Stomach (tissue), 4 donors: ENCODE results near the gene DHRSX.
"Not testable (repeated sequence)": the region's sequence is repeated elsewhere in the genome, so short reads cannot be mapped to it uniquely, and the experiment has no call there.

Experiments
- POLR2A ChIP-seq, 4 donors: fragments of 450-650 bp; IDR thresholded peaks; one replicate each; pipeline ENCODE4 v1.6.1; 2016; ENCODE audit warnings: antibody characterized with exemption in 4 of 4, control low read depth in 2 of 4, mild to moderate bottlenecking in 1 of 4, moderate library complexity in 1 of 4
- POLR2AphosphoS5 ChIP-seq, 3 donors: sonication (generic); formaldehyde crosslinking; IDR thresholded peaks; one replicate each; pipeline ENCODE4 v1.6.1; 2016; ENCODE audit warnings: antibody characterized with exemption in 3 of 3
- TF ChIP-seq, protein P1 (sequence below), 7 experiments: fragments of 450-650 bp in 4 of 7; fragments of 200-600 bp in 3 of 7; sonication (generic) in 3 of 7; IDR thresholded peaks; one replicate each; pipeline ENCODE4 v1.5.1; 2016 to 2019; ENCODE audit warnings: antibody characterized with exemption in 7 of 7, control low read depth in 2 of 7, mild to moderate bottlenecking in 1 of 7

- TF ChIP-seq POLR2A, POLR2AphosphoS5 (IDR thresholded peaks at IDR 0.05): not testable (repeated sequence)
- TF ChIP-seq, protein P1, sequence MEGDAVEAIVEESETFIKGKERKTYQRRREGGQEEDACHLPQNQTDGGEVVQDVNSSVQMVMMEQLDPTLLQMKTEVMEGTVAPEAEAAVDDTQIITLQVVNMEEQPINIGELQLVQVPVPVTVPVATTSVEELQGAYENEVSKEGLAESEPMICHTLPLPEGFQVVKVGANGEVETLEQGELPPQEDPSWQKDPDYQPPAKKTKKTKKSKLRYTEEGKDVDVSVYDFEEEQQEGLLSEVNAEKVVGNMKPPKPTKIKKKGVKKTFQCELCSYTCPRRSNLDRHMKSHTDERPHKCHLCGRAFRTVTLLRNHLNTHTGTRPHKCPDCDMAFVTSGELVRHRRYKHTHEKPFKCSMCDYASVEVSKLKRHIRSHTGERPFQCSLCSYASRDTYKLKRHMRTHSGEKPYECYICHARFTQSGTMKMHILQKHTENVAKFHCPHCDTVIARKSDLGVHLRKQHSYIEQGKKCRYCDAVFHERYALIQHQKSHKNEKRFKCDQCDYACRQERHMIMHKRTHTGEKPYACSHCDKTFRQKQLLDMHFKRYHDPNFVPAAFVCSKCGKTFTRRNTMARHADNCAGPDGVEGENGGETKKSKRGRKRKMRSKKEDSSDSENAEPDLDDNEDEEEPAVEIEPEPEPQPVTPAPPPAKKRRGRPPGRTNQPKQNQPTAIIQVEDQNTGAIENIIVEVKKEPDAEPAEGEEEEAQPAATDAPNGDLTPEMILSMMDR (IDR thresholded peaks at IDR 0.05) = not testable (repeated sequence)
These were observed 23.5 kb downstream of the DHRSX start for GRCh38 chrX:2477313-2477712.
